Esophagus squamous epithelium (tissue), 4 donors: ENCODE data around the gene AIFM3.

Experiments used
- POLR2A ChIP-seq, 4 donors: fragments of 450-650 bp; IDR thresholded peaks; one replicate each; pipeline ENCODE4 v1.6.1; 2017; ENCODE audit warnings: antibody characterized with exemption in 4 of 4, mild to moderate bottlenecking in 4 of 4, moderate library complexity in 3 of 4
- TF ChIP-seq, protein P1 (sequence below), 6 experiments: fragments of 450-650 bp in 4 of 6; fragments of 200-600 bp in 2 of 6; sonication (generic) in 2 of 6; IDR thresholded peaks; one replicate each; pipeline ENCODE4 v1.5.1; 2016 to 2019; ENCODE audit warnings: antibody characterized with exemption in 6 of 6, mild to moderate bottlenecking in 4 of 6, moderate library complexity in 4 of 6

DNA sequence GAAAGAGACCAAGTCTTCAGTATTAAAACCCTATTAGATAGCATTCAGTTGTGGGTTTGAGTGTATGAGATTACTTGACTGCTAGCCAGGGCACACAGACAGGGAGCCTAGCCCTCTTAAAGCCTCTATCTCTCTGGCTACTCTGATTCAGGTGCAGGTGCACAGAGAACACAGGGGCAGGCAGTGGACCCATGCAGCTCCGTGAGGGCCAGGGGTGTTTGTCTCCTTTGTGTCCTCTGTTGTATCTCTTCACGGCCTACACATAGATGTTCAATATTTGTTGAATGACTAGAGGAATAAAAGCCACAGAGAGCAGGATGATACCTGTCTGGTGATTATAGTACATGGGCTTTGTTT, 21.5 kb upstream of the AIFM3 start:
- TF ChIP-seq, protein P1, sequence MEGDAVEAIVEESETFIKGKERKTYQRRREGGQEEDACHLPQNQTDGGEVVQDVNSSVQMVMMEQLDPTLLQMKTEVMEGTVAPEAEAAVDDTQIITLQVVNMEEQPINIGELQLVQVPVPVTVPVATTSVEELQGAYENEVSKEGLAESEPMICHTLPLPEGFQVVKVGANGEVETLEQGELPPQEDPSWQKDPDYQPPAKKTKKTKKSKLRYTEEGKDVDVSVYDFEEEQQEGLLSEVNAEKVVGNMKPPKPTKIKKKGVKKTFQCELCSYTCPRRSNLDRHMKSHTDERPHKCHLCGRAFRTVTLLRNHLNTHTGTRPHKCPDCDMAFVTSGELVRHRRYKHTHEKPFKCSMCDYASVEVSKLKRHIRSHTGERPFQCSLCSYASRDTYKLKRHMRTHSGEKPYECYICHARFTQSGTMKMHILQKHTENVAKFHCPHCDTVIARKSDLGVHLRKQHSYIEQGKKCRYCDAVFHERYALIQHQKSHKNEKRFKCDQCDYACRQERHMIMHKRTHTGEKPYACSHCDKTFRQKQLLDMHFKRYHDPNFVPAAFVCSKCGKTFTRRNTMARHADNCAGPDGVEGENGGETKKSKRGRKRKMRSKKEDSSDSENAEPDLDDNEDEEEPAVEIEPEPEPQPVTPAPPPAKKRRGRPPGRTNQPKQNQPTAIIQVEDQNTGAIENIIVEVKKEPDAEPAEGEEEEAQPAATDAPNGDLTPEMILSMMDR (IDR thresholded peaks at IDR 0.05) = no peak
- no peak for TF ChIP-seq POLR2A (IDR thresholded peaks at IDR 0.05)
